ENCODE data around the gene SNX30.

GRCh38 chr9:112894041-112894440, 143.5 kb downstream of the SNX30 start:
- TF ChIP-seq, protein P1, sequence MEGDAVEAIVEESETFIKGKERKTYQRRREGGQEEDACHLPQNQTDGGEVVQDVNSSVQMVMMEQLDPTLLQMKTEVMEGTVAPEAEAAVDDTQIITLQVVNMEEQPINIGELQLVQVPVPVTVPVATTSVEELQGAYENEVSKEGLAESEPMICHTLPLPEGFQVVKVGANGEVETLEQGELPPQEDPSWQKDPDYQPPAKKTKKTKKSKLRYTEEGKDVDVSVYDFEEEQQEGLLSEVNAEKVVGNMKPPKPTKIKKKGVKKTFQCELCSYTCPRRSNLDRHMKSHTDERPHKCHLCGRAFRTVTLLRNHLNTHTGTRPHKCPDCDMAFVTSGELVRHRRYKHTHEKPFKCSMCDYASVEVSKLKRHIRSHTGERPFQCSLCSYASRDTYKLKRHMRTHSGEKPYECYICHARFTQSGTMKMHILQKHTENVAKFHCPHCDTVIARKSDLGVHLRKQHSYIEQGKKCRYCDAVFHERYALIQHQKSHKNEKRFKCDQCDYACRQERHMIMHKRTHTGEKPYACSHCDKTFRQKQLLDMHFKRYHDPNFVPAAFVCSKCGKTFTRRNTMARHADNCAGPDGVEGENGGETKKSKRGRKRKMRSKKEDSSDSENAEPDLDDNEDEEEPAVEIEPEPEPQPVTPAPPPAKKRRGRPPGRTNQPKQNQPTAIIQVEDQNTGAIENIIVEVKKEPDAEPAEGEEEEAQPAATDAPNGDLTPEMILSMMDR (tag by site-specific recombination; IDR thresholded peaks at IDR 0.05) = no peak
- TF ChIP-seq, protein P2, sequence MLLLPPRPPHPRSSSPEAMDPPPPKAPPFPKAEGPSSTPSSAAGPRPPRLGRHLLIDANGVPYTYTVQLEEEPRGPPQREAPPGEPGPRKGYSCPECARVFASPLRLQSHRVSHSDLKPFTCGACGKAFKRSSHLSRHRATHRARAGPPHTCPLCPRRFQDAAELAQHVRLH (tag by site-specific recombination; IDR thresholded peaks at IDR 0.05) = no peak

Data from HEK293 (cell line).